Measurements from ENCODE around the gene GALNT18. TPM values are rescaled to one million over a fixed set of nuclear protein-coding genes. Genes with fewer than 3 reads are reported as not detected.

Gene GALNT18
- polyA plus RNA-seq, 3 donors: 9.4 to 16.5 (median 9.6) TPM

GRCh38 chr11:11308249-11308648 is 313.6 kb downstream of the GALNT18 start:
- 75 to 82% (median 78%) methylated on average over 1 of the region's 1 CpG for WGBS, 3 donors

GRCh38 chr11:11306855-11307254 is 314.9 kb downstream of the GALNT18 start:
- 75 to 89% (median 84%) methylated on average over 2 of the region's 2 CpGs for WGBS, 3 donors
- H3K27ac ChIP-seq (ENCODE audit: low read depth, low read length): no peak overlapping the region

More at GRCh38 chr11:11308249-11308648, 313.6 kb downstream of the GALNT18 start:
- no peak overlapping the region for H3K27ac ChIP-seq (ENCODE audit: low read depth, low read length)

- no peak overlapping the region for H3K27ac ChIP-seq (ENCODE audit: low read depth, low read length)
- 82 to 87% (median 83%) methylated on average over 7 of the region's 7 CpGs for WGBS, 3 donors
These were observed 317.3 kb downstream of the GALNT18 start for GRCh38 chr11:11304550-11304949.

GRCh38 chr11:11302565-11302964 is 319.2 kb downstream of the GALNT18 start:
- 86 to 93% (median 90%) methylated on average over 10 of the region's 10 CpGs for WGBS, 3 donors

GRCh38 chr11:11301212-11301611 is 320.6 kb downstream of the GALNT18 start:
- H3K27ac ChIP-seq (ENCODE audit: low read depth, low read length): no peak overlapping the region
- WGBS, 3 donors: 80 to 91% (median 82%) methylated on average over 6 of the region's 6 CpGs

More at GRCh38 chr11:11302565-11302964, 319.2 kb downstream of the GALNT18 start:
- H3K27ac ChIP-seq (ENCODE audit: low read depth, low read length): no peak overlapping the region

GRCh38 chr11:11297578-11297977 is 324.2 kb downstream of the GALNT18 start:
- WGBS, 3 donors: 50 to 66% (median 55%) methylated on average over 6 of the region's 6 CpGs
- no peak overlapping the region for H3K27ac ChIP-seq (ENCODE audit: low read depth, low read length)

GRCh38 chr11:11296434-11296833 is 325.4 kb downstream of the GALNT18 start:
- 83 to 89% (median 85%) methylated on average over 3 of the region's 3 CpGs for WGBS, 3 donors

GRCh38 chr11:11294551-11294855 is 327.3 kb downstream of the GALNT18 start:
- 73 to 77% (median 74%) methylated on average over 3 of the region's 3 CpGs for WGBS, 3 donors
- no peak overlapping the region for H3K27ac ChIP-seq (ENCODE audit: low read depth, low read length)

More at GRCh38 chr11:11296434-11296833, 325.4 kb downstream of the GALNT18 start:
- H3K27ac ChIP-seq (ENCODE audit: low read depth, low read length): no peak overlapping the region

GRCh38 chr11:11293798-11294550 is 327.8 kb downstream of the GALNT18 start:
- 67 to 80% (median 75%) methylated on average over 5 of the region's 5 CpGs for WGBS, 3 donors
- no peak overlapping the region for H3K27ac ChIP-seq (ENCODE audit: low read depth, low read length)

GRCh38 chr11:11292839-11293238 is 329.0 kb downstream of the GALNT18 start:
- 88 to 94% (median 89%) methylated on average over 12 of the region's 12 CpGs for WGBS, 3 donors
- no peak overlapping the region for H3K27ac ChIP-seq (ENCODE audit: low read depth, low read length)

GRCh38 chr11:11291041-11292015 is 330.5 kb downstream of the GALNT18 start:
- 55 to 78% (median 72%) methylated on average over 5 of the region's 5 CpGs for WGBS, 3 donors
- no peak overlapping the region for H3K27ac ChIP-seq (ENCODE audit: low read depth, low read length)

- 94 to 100% (median 96%) methylated on average over 4 of the region's 4 CpGs for WGBS, 3 donors
These were observed 331.5 kb downstream of the GALNT18 start for GRCh38 chr11:11290354-11290753.

GRCh38 chr11:11289669-11290068 is 332.1 kb downstream of the GALNT18 start:
- 89 to 93% (median 91%) methylated on average over 1 of the region's 1 CpG for WGBS, 3 donors
- H3K27ac ChIP-seq (ENCODE audit: low read depth, low read length): no peak overlapping the region

More at GRCh38 chr11:11290354-11290753, 331.5 kb downstream of the GALNT18 start:
- no peak overlapping the region for H3K27ac ChIP-seq (ENCODE audit: low read depth, low read length)

- 41 to 93% (median 89%) methylated on average over 7 of the region's 7 CpGs for WGBS, 3 donors
- H3K27ac ChIP-seq (ENCODE audit: low read depth, low read length): no peak overlapping the region
These were observed 332.7 kb downstream of the GALNT18 start for GRCh38 chr11:11288972-11289616.

GRCh38 chr11:11284481-11284880 is 337.3 kb downstream of the GALNT18 start:
- WGBS, 3 donors: 33 to 53% (median 51%) methylated on average over 4 of the region's 4 CpGs
- H3K27ac ChIP-seq (ENCODE audit: low read depth, low read length): no peak overlapping the region

GRCh38 chr11:11281626-11282025 is 340.2 kb downstream of the GALNT18 start:
- H3K27ac ChIP-seq (ENCODE audit: low read depth, low read length): no peak overlapping the region
- WGBS, 3 donors: 69 to 77% (median 74%) methylated on average over 5 of the region's 5 CpGs

GRCh38 chr11:11280826-11281225 is 341.0 kb downstream of the GALNT18 start:
- WGBS, 3 donors: 93 to 98% (median 97%) methylated on average over 5 of the region's 5 CpGs
- no peak overlapping the region for H3K27ac ChIP-seq (ENCODE audit: low read depth, low read length)

GRCh38 chr11:11279956-11280689 is 341.7 kb downstream of the GALNT18 start:
- H3K27ac ChIP-seq (ENCODE audit: low read depth, low read length): no peak overlapping the region
- 62 to 73% (median 66%) methylated on average over 11 of the region's 11 CpGs for WGBS, 3 donors

All from adipose tissue (tissue), 3 donors.